Activated naive CD4-positive, alpha-beta T cell (primary cell): Measurements from ENCODE around the gene TMEM212.
"Not testable (repeated sequence)": the region's sequence is repeated elsewhere in the genome, so short reads cannot be mapped to it uniquely, and the experiment has no call there.

ENCODE experiments used
- DNase-seq, 4 experiments: peaks; one replicate each; lab custom pipeline; 2025; lab: John Stamatoyannopoulos, UW

TMEM212 gene

GRCh38 chr3:171858770-171859169 is 15.6 kb downstream of the TMEM212 start:
- DNase-seq, result not testable (repeated sequence)

- no peak for DNase-seq
Measured at GRCh38 chr3:171860830-171861535, 17.8 kb downstream of the TMEM212 start.

- DNase-seq, result no peak
Measured at GRCh38 chr3:171862392-171862791, 19.2 kb downstream of the TMEM212 start.

- no peak for DNase-seq
Measured at GRCh38 chr3:171862993-171863521, 19.9 kb downstream of the TMEM212 start.

- DNase-seq, result no peak
Measured at GRCh38 chr3:171863920-171864319, 20.8 kb downstream of the TMEM212 start.

GRCh38 chr3:171865191-171865865 is 22.2 kb downstream of the TMEM212 start:
- no peak for DNase-seq

GRCh38 chr3:171867981-171868380 is 24.8 kb downstream of the TMEM212 start:
- DNase-seq, result no peak

GRCh38 chr3:171871392-171872274 is 28.5 kb downstream of the TMEM212 start:
- DNase-seq, result no peak

- DNase-seq, result no peak
Measured at GRCh38 chr3:171873580-171873979, 30.4 kb downstream of the TMEM212 start.

- DNase-seq, result no peak
Measured at GRCh38 chr3:171874251-171874681, 31.1 kb downstream of the TMEM212 start.

GRCh38 chr3:171874879-171875278 is 31.7 kb downstream of the TMEM212 start:
- no peak for DNase-seq

GRCh38 chr3:171875923-171876412 is 32.8 kb downstream of the TMEM212 start:
- no peak for DNase-seq

GRCh38 chr3:171876680-171877147 is 33.6 kb downstream of the TMEM212 start:
- DNase-seq, result no peak

GRCh38 chr3:171878461-171879225 is 35.5 kb downstream of the TMEM212 start:
- DNase-seq, result no peak

- no peak for DNase-seq
Measured at GRCh38 chr3:171879472-171879871, 36.3 kb downstream of the TMEM212 start.

- no peak for DNase-seq
Measured at GRCh38 chr3:171880101-171880870, 37.1 kb downstream of the TMEM212 start.

- no peak for DNase-seq
Measured at GRCh38 chr3:171881251-171881650, 38.1 kb downstream of the TMEM212 start.

- no peak for DNase-seq
Measured at GRCh38 chr3:171883257-171883892, 40.2 kb downstream of the TMEM212 start.

GRCh38 chr3:171883893-171884279 is 40.7 kb downstream of the TMEM212 start:
- no peak for DNase-seq

GRCh38 chr3:171888466-171888865 is 45.3 kb downstream of the TMEM212 start:
- no peak for DNase-seq
